HG03521 (cell line): ENCODE results near the gene SUSD3.

Source experiments
- ATAC-seq: cut with Tn5 transposase; IDR thresholded peaks from one replicate; pipeline ENCODE4 v1.9.1; 2021; ENCODE audit warnings: mild to moderate bottlenecking, moderate library complexity; ENCODE audit not compliant: unreplicated experiment

Gene SUSD3

DNA sequence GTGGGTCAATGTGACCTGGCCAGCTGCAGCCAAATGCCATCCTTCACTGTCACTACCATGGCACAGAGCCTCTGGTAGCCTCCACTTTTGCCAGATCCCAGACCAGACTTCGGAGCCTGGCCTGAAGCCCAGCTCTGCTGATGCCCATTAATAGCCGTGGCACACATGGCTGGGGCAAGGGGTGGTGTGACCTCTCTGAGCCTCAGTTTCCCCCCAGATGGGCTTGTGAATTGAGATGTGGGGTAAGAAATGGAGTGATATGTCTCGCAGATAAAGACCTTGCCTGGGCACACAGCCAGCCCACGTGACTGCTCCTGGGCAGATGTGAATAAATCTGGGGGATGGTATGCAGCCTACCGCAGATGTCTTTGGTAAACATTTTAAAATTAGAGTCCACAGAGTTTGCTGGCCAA, 13.9 kb downstream of the SUSD3 start:
- ATAC-seq = no peak

DNA sequence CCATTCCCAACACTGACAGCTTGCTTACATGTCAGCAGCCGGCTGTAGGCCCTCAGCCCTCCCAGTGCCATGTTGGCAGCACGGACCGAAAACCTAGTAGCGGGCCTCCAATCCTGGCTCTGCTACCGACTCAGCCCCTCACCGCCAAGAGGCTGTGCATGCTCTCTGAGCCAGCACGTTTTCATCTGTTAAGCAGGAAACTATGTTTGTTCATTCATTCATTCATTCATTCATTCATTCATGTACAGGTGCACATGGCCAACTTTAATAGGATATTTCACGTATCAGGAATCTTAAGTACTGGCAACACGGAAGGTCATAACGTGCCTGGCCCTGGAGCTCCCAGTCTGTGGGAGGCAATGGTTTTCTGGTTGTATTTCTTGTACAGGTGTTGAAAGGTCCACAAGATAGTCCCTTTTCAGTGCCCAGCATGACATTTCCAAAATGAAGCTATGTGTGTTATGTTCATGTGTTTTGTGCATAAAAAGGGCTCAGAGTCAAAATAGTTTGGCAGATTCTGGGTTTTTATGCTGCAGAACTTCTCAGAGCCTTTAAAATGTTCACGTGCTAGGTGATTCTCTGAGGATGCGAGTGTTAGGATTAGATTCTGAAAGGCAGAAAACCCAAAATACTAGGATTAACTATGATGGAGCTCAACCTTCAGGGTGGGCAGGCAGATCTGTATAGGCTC, 17.7 kb downstream of the SUSD3 start:
- ATAC-seq = no peak

DNA sequence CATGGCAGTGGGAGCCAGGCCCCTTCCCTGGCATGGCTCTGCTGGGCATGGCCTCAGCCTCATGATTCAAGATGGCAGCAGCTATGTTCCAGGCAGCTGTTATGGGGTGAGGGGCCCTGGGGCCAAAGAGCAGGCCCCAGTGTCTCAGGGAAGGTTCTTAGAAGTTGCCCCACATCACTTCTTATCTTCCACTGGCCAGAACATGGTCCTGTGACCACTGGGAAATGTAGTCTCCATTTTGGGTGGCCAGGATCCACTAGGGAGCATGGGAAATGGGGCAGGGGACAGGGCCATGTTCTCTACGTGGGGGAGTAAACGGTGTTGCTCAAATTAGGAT, 18.3 kb downstream of the SUSD3 start:
- ATAC-seq = no peak

DNA sequence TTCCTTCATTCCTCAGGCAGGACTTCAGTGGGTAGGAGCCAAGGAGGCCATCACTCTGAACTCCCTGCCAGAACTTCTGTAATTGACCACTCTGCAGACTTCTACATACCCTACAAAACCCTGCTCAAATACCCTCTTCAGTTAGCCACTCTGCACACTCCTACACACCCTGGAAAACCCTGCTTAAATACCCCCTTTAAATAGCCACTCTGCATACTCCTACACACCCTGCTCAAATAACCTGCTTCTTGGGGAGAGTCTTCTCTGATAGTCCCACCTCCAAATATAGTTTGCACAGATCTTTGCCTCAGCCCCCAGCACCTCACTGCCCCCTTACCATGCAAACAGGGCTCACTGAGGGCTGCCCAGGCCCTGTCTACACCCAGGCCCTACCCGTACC, 18.9 kb downstream of the SUSD3 start:
- ATAC-seq = no peak

DNA sequence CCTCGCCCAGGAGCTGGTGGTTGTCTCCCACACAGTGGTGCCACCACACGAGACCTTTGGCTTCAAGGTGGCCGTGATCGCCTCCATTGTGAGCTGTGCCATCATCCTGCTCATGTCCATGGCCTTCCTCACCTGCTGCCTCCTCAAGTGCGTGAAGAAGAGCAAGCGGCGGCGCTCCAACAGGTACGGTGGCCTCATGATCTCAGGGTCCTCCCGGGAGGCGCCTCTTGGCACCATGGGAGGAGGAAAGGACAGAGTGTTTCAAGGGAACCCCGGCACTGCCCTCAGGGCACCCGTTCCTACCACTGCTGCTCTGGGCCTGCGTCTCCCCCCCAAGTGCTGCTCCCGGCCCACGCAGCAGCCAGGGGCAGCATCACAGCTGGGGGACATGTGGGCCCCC, 19.3 kb downstream of the SUSD3 start:
- ATAC-seq = no peak

DNA sequence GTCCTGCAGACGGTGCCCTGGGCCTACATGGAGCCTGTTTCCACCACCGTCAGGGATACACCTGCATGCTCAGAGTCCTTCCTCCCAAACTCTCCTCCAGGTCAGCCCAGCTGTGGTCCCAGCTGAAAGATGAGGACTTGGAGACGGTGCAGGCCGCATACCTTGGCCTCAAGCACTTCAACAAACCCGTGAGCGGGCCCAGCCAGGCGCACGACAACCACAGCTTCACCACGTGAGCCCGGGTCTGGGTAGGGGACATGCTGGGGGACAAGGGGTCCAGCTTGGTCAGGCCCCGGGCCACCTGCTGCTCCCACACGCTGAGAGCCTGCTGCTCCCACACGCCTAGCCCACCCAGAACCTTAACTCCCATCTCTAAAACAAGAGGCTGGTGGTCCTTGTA, 20.9 kb downstream of the SUSD3 start:
- ATAC-seq = no peak

DNA sequence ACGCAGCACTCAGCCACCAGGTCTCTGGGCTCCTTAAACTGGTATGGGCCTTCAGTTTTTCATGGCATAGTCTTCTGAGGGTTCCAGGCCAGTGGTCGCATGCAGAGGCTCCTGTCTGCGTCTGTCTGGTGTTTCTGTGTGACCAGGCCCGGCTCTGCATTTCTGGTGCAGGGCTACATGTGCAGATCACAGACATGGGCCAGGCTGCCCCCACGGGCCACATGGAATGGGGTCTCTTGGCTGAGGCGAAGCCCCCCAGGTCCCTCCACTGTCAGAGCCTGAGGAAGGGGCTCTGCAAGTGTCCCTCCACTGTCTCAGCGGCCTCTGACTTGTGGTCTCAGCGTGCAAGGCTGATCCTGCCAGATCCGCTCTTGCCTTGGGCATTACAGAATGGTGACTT, 21.9 kb downstream of the SUSD3 start:
- no peak for ATAC-seq

DNA sequence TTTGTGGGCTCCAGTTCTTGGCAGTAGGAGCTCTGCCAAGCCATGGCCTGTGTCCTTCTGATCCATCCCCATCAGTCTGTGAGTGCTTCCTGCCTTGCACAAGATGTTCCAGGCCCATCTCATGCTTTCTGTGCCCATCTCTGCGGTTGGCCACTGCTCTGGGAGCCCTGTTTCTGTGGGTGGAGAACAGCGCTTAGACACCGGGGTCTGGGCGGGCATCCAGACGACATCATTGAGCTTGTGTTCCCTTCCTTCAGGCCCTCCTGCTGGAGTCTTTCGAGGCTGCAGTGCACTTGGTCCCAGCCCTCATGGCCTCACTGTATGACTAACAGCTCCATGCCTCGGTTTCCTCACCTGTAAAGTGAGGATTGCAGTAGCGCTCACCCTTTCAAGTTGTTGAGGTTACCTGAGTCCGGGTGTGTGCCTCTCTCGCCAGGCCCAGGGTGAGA, 22.6 kb downstream of the SUSD3 start:
- no peak for ATAC-seq

DNA sequence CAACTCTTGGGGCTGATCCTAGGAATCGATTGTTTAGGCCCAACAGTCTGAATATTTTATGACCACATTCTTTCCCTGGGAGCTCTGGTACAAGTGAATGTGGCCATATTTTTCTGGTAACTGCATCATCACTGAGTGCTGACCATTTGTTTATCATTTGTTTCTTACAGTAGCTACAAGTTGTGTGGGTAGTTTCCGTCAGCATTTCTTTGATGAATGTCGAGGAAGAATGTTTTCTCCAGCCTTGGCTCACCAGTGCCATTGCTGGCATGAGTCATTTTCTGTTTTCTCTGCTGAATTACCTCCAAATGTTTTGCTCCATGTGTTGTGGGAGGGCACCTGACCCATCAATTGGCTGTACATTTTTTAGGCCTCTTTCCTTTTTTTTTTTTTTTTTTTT, 23.4 kb downstream of the SUSD3 start:
- ATAC-seq = no peak

DNA sequence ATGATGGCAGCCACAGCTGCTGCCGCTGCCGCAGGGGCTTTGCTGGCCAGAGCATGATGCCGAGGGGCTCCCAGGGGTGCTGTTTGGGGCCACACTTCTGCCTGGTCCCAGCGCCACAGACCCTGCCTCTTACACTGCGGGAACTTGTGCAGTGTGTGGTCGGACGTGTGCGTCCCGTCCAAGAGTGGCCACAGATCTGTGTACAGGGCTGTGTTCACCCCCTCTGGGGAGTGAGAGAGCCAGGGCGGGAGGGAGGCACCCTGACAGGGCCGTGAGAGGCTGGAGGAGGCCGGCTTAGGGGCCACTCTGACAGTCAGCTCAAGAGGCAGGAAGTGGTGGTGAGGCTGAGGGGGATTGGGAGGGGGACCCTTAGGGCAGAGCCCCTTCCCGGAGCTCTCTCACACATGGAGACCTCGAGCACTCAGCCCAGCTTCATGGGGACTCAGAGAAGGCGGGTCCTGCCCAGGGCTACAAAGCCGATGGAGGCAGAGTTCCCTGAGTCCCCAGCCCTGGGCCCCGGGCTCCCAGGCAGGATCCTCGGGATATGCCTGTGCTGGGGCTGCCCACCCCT, 24.4 kb downstream of the SUSD3 start:
- ATAC-seq = no peak

DNA sequence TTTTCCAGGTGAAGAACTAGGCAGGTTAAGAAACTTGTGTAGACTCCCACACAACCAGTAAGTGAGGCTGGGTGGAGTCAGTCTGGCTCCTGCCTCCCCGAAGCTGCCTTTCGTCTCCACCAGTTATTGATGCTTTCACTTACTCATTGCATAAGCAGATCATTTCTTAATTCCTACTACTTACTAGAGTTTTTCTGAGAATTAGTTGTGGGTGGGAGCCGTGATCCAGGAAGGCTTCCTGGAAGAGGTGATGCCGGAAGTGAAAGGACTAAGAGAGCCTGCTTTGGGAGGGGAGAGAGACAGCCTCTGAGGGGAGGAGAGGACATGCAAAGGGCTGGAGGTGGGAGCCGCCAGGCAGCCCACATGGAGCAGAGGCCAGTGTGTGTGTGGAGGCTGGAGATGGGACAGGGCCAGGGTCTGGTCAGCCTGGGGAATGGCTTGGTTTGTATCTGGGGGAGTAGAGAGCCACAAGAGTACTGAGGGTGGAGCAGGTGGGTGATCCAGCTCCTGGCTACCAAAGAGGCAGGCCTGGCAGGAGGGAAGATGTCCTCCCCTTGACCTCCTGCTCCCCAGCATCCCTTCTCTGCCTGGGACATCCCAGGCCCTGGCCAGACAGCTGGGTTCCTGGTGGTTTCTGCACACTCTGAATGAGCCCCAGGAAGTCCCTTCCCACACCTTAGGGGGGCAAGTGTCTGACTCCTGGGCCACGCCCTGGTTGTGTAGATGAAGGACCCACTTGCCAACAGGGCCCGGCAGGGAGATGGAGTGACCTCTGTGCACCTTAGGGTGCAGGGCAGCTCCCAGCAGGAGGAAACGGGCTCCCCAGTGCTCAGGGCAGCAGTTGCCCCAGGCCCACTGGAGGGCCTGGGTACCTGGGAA, 25.3 kb downstream of the SUSD3 start:
- no peak for ATAC-seq

DNA sequence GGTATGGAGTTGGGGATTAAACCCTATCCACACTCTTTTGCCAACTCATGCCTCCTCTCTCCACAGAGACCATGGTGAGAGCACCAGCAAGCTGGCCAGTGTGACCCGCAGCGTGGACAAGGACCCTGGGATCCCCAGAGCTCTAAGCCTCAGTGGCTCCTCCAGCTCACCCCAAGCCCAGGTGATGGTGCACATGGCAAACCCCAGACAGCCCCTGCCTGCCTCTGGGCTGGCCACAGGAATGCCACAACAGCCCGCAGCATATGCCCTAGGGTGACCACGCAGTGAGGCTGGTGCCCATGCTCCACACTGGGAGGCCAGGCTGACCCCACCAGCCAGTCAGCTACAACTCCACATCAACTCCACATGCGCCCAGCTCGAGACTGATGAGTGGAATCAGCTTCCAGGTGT, 26.0 kb downstream of the SUSD3 start:
- ATAC-seq = no peak

DNA sequence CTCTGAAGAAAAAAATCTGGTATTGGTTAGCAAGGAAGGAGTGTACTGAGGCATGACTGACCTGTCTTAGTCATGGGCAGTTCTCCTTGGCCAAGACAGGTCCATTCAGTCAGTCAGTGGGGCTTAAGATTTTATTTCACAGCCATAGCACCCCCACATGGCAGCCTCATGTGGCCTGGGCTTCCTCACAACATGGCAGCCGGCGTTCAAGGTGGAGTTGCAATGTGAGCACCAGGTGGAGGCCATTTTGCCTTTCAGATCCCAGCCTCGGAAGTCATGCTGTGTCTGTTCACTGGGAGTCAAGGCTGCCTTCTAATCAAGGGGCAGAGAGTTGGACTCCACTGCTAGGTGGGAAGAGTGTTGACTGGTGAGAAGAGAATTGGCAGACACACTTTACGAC, 27.2 kb downstream of the SUSD3 start:
- ATAC-seq = no peak

DNA sequence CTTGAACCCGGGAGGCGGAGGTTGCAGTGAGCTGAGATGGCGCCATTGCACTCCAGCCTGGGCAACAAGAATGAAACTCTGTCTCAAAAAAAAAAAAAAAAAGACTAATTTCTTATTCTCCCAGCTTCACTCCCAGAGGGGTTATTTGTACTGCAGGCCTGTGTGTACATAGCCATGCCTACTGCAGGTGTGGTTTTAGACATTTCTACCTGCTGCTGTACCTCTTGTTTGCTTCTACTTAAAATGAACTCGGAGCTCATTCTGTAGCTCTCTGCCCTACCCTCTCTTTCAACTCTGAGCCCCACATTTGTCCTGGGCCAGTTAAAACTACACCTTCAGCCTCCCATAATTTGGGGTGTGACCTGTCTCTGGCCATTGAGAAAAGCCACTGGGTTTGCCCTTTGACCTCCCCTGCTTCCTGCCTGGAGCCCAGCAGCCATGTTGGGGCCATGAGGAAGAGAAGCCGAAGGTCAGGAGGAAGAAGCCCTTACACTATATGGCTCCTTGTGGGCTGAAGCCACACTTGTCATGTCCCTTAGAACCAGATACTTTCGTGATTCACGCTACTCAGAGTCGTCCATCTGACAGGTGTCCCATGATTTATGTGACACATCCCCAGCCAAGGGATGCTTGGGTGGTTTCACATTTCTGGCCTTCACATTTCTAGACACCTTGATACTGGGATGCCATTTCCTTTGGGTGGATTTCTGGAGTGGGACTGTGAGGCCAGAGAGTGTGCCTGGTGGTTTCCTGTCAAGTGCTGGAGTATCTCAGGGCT, 28.1 kb downstream of the SUSD3 start:
- ATAC-seq = no peak

DNA sequence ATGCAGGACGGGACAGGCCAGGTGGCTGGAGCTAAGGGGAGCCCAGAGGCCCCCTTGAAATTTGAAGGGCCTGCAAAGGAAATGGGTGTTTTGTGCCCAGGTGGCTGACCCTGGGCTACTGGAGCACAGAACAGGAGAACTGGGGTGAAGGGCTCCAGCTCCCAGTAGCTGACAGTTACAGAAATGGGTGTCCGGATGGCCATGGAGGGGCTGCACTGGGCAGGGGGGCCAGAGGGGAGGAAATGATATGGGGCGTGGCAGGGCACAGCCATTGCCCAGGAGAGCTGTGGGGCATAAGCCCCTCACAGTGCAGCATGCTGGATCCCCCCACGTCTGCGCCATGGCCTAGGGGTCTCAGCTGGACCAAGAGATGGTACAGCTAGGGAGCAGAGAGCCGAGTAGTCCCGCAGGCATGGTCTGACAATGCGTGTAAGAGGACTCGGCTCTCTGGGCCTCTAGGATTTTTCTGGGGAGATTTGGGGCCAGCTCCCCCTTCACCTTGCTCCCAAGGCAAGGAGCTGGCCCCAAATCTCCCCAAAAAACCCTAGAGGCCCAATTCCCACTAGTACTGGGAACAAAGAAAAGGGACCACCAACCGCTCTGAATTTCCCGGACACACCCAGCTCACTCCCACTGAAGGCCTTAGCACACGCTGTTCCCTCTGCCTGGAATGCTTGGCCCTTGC, 29.6 kb downstream of the SUSD3 start:
- ATAC-seq = no peak

DNA sequence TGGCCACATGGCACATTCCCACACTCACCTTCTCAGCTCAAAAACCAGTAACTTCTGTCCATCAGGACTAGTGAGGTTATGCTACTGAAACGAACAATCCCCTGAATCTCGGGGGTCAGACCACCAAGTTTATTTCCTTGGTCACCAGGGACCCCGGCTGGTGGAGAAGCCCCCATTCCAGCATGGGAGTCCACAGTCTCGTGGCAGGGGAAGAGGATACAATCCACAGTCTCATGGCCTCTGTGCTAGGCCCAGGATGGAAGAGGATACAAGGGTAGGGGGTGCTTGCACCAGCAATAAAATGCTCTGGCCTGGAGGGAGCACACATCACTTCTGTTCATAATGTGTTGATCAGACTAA, 30.1 kb downstream of the SUSD3 start:
- no peak for ATAC-seq

DNA sequence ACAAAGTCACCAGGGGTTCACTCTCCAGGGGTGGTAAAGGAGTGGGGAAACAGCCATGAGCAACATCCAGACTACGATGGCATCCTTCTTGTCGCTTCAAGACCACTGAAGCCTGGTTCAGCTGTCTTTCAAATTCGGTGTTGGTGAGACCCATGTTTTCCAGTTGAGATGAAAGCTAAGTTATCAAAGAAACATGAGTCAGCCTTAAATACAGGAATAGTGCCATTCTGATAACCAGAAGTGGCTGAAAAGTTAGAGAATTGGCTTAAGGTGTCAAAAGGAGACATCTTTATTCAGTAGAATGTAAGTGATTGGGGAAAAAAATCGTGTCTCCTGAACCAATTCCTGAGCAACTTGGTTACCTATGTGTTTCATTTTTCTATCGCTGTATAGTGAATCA, 30.5 kb downstream of the SUSD3 start:
- ATAC-seq = no peak

DNA sequence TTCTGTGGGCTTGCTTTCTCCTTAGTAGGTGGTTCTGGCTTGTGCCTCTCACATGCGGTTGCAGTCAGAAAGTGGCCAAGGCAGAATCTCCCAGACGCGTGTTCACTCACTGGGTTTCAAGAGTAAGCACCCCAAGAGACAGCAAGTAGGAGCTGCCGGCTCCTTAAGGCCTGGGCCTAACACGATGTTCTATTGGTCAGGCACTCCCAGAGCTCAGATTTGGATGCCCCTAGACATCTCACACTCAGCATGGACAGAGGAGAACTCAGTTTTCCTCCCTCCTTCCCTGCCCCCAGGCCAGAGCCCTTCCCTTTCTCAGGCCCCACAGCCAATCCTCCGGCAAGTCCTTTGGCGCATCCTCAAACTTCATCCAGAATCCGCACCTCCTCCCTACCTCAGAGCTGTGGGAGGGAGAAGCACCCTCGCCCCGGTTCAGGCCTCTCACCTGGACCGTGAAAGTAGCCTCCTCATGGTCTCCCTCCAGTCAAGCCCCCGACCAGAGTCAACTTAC, 31.0 kb downstream of the SUSD3 start:
- ATAC-seq = no peak

DNA sequence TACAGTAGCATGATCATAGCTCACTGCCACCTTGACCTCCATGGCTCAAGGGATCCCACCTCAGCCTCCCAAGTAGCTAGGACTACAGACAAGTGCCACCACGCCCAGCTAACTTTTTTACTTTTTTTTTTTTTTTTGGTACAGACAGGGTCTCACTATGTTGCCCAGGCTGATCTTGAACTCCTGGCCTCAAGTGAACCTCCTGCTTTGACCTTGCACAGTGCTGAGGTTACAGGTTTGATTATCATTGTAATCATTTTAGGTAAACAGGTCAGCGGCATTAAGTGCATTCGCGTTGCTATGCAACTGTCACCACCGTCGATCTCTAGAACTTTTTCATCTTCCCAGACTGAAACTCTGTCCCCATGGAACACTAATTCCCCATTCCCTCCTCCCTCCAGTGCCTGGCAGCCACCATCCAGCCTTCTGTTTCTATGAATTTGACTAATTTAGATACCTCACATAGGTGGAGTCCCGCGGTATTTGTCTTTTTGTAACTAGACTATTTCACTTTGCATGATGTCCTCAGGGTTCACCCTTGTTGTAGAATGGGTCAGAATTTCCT, 31.7 kb downstream of the SUSD3 start:
- no peak for ATAC-seq

DNA sequence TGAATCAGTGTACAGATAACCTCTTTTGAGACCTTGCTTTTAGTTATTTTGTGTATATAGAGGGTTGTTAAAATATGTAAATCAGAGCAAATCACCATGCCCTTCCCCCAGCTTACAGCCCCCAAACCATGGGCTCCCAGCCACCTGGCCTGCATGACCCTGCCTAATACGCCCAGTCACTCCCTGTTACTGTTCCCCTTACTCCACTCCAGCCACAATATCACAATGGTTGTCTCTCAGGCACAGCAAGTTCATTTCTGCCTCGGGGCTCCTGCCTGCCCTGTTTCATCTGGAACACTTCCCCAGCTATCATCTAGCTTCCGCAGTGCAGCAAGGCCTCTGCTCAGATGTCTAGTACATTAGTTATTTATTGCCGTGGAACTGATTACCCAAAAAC, 32.6 kb downstream of the SUSD3 start:
- no peak for ATAC-seq
